Posterior vena cava (tissue), 2 donors: Measurements from ENCODE around the gene IL10RA. TPM values are rescaled to one million over a fixed set of nuclear protein-coding genes. Genes with fewer than 3 reads are reported as not detected.
"Not testable (repeated sequence)": the region's sequence is repeated elsewhere in the genome, so short reads cannot be mapped to it uniquely, and the experiment has no call there.

Source experiments
- DNase-seq: peaks from one replicate; pipeline ENCODE4 v3.0.0-alpha.2; 2020; ENCODE audit warnings: low spot score
- intact Hi-C, 2 donors: fragments of 100-400 bp; cut with DNase I; formaldehyde crosslinking; loops; one replicate each; pipeline versions ENCODE4 v1.14.1 to v1.14.2; 2022 to 2023
- total RNA-seq, 2 donors: library from RNA; stranded (reverse); fragmentation: NEBNext Ultra II Directional; extraction: Animal tissue kit (Norgen Biotek cat#: 25700); gene quantifications; one replicate each; pipeline ENCODE4 v1.2.1, GENCODE V29; 2021
- donor health status: DM: yes; HTN: yes; CAD: no.
- donor health status: DM: yes; HTN: yes; CAD: no.

Gene IL10RA
- total RNA-seq, 2 donors from 2014 or later, result 12.1 to 28.3 TPM

- no peak for DNase-seq
- intact Hi-C loops, result no loop called here
Observed at GRCh38 chr11:118002541-118003423, 16.6 kb downstream of the IL10RA start.

GRCh38 chr11:118003456-118003855 lies 17.3 kb downstream of the IL10RA start:
- intact Hi-C loops, result no loop called here
- DNase-seq, result no peak

GRCh38 chr11:118004543-118005223 lies 18.5 kb downstream of the IL10RA start:
- intact Hi-C loops, result no loop called here
- no peak for DNase-seq

GRCh38 chr11:118005224-118006152 lies 19.3 kb downstream of the IL10RA start:
- DNase-seq, result no peak
- intact Hi-C loops, result no loop called here

GRCh38 chr11:118006153-118006534 lies 19.9 kb downstream of the IL10RA start:
- intact Hi-C loops, result no loop called here
- no peak for DNase-seq

- intact Hi-C loops, result no loop called here
Observed at GRCh38 chr11:118007040-118007439, 20.8 kb downstream of the IL10RA start.

GRCh38 chr11:118007563-118008270 lies 21.5 kb downstream of the IL10RA start:
- peak; percentile 57 for DNase-seq
- intact Hi-C loops, result not testable (repeated sequence)

More at GRCh38 chr11:118007040-118007439, 20.8 kb downstream of the IL10RA start:
- no peak for DNase-seq

GRCh38 chr11:118008271-118008911 lies 22.2 kb downstream of the IL10RA start:
- intact Hi-C loops, result no loop called here
- peak; percentile 45 for DNase-seq

GRCh38 chr11:118009864-118010737 lies 23.9 kb downstream of the IL10RA start:
- no peak for DNase-seq
- intact Hi-C loops, result no loop called here

GRCh38 chr11:118010738-118011461 lies 24.7 kb downstream of the IL10RA start:
- intact Hi-C loops, result no loop called here
- DNase-seq, result peak; percentile 90

- intact Hi-C loops, result no loop called here
- no peak for DNase-seq
Observed at GRCh38 chr11:118012083-118012669, 26.0 kb downstream of the IL10RA start.

- intact Hi-C loops, result no loop called here
- DNase-seq, result no peak
Observed at GRCh38 chr11:118014022-118014421, 27.8 kb downstream of the IL10RA start.

- intact Hi-C loops, result no loop called here
- no peak for DNase-seq
Observed at GRCh38 chr11:118015385-118015841, 29.2 kb downstream of the IL10RA start.

- intact Hi-C loops, result no loop called here
- no peak for DNase-seq
Observed at GRCh38 chr11:118016104-118016503, 29.9 kb downstream of the IL10RA start.

- DNase-seq, result no peak
- intact Hi-C loops, result no loop called here
Observed at GRCh38 chr11:118017111-118017510, 30.9 kb downstream of the IL10RA start.

GRCh38 chr11:118017631-118018315 lies 31.6 kb downstream of the IL10RA start:
- DNase-seq, result no peak
- intact Hi-C loops, result no loop called here
